ENCODE data around the gene ASCL4.
"Not testable (repeated sequence)": the region's sequence is repeated elsewhere in the genome, so short reads cannot be mapped to it uniquely, and the experiment has no call there.

Gene ASCL4, protein sequence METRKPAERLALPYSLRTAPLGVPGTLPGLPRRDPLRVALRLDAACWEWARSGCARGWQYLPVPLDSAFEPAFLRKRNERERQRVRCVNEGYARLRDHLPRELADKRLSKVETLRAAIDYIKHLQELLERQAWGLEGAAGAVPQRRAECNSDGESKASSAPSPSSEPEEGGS
- 0 reads per million in 2 experiments for total RNA-seq

DNA sequence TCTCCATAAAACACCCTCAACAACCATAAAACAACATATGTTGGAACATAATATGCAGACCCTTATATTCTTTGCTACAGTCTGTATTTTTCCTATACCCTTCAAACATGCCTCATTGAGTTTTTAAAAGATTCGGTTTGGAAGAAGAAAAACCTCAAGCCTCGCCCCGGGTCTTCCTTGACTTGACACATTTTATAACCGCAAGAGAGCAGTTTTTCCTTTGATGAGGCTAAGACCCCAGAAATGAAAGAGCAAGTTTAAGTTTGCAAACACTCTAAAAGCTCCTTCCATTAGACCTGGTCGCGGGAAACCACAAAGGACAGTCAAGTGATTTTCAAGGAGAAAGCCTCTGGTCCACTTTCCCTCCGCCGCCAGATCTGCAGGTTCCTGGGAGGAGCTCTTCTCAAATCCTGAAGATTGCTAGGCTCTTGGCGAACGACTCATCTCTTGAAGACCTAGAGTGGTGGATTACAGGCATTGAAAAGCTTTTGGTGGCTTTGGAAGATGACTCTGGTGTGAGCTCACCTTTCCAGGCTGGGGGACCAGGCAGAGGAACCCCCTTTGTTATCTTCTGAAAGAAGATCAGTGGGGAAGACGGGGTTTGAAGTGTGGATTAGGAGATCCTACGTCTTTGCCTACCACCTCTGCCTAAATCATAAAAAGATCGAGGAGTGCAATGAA lies at the start of gene ASCL4:
Gene ASCL4, plus strand, starts transcription at position 356 of the 681 bp plus-strand sequence. CDS start 515 bp downstream, outside the sequence.
- DNase-seq (ENCODE audit: low read depth) = no peak

DNA sequence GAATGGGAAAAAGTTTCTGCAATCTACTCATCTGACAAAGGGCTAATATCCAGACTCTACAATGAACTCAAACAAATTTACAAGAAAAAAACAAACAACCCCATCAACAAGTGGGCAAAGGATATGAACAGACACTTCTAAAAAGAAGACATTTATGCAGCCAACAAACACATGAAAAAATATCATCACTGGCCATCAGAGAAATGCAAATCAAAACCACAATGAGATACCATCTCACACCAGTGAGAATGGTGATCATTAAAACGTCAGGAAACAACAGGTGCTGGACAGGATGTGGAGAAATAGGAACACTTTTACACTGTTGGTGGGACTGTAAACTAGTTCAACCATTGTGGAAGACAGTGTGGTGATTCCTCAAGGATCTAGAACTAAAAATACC lies 47.2 kb upstream of the ASCL4 start:
- not testable (repeated sequence) for DNase-seq (ENCODE audit: low read depth)

DNA sequence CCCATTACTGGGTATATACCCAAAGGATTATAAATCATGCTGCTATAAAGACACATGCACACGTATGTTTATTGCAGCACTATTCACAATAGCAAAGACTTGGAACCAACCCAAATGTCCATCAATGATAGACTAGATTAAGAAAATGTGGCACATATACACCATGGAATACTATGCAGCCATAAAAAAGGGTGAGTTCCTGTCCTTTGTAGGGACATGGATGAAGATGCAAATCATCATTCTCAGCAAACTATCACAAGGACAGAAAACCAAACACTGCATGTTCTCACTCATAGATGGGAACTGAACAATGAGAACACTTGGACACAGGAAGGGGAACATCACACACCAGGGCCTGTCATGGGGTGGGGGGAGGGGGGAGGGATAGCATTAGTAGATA lies 46.8 kb upstream of the ASCL4 start:
- not testable (repeated sequence) for DNase-seq (ENCODE audit: low read depth)

DNA sequence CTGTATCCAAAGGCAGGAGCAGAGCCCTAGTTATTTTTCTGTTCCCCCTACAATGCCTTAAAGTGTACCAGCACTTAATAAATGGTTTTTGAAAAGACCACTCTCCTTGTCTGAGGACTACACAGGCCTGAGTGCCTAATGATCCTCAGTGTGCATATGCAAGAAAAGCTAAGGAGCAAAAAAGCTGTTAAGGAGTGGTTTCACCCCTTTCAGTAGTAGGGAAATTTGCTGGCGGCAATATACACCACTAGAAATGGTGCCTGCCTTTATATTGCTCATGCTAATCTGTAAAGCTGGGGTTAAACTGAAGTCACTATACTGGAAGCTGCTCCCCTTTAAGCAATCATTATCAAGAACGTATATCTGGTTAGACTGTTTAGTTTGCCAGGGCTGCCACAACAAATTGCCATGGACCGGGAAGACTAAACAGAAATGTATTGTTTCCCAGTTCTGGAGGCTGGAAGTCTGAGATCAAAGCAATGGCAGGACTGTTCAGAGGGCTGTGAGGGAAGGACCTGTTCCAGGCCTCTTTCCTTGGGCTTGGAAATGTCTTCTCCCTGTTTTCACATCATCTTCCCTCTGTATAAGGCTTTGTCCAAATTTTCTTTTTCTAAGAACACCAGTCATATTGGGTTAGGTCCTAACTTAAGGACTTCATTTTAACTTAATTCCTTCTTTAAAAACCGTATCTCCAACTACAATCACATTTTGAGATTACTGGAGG lies 43.7 kb upstream of the ASCL4 start:
- DNase-seq (ENCODE audit: low read depth) = no peak

DNA sequence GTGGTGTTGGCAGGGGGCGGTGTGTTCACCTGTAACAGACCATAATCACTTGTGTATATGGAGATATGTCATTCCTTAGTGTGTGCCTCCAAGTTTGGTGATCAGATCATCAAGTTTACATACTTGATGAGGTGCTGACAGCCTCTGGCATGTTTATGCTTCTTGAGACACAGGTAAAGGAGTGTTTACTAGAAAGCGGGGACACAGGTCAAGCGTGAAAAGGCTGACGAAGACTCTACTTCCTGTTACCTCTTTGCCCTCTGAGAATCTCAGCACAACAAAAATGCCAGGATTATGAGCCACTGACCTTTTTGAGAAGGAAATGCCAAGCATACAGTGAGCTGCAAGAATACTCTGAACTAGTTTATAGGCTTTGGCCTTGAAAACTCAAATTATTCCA lies 43.1 kb upstream of the ASCL4 start:
- no peak for DNase-seq (ENCODE audit: low read depth)

DNA sequence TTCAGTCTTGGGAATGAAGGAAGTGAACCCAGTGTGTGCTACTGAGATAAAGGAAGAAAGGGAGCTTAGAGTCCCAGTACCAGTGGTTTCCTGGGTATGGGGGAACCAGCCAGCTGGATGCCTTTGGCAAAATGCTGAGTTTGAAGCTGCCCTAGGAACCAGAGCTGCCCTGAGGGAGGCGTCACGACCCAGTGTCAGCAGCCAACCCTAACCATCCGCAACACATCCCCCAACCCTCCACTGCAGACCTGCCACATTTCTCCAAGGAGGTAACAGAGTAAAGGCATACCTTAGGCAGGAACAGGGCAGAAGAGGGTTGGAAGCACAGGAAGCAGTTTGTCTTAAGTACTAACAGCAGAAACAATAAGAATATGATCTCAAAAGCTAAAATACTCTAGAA lies 42.1 kb upstream of the ASCL4 start:
- no peak for DNase-seq (ENCODE audit: low read depth)

DNA sequence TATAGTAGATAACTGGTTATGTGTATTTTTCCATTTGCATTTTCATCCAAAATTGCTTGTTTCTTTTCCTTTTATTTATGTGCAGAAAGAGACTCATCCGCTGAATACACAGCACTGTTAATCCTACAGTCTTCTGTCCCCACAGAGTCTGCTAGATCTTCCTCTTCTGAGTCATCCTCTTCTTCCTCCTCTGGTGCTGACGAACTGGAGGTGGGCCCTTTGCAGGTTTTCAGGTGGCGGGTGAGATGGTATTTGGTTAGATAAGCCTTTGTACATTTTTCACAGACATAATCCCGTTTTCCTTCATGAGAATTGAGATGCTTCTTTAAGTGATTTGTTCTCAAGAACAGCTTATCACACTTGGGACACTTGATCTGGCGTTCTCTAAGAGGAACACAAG lies 40.4 kb upstream of the ASCL4 start:
- DNase-seq (ENCODE audit: low read depth) = no peak

DNA sequence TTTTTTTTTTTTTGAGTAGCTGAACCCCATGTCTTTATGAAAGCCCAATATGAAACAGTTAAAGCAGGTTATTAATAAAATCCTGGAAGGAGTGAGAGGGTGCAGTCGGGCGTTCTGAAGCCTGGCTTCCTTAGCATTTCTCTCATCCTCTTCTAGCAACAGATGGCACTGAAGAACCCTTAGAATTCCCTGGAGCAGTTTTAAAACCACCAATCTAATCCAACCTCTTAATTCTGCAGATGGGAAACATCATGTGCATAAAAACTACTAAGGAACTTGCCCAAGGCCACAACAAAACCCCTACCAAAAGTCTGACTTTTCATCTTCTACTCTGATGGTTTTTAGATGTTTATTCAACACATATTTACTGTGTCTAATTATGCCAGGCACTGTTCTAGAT lies 38.7 kb upstream of the ASCL4 start:
- DNase-seq (ENCODE audit: low read depth) = no peak

DNA sequence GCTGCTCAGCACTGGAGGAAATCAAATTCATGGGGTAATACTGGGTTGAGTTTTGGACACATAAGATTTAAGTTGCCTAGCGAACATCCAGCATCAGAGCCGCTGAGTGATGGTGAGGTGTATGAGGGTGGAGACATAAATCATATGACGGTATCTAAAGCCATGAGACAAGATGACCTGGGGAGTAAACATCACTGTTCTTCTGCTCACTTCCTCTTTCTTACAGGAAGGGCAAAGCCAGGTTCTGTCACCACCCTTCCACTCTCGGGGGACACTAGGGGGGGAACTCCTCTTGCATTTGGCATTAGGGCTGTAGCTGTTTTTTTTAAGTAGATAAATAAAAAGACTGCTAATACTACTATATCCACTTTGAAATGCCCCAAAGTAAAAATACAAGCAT lies 37.6 kb upstream of the ASCL4 start:
- no peak for DNase-seq (ENCODE audit: low read depth)

DNA sequence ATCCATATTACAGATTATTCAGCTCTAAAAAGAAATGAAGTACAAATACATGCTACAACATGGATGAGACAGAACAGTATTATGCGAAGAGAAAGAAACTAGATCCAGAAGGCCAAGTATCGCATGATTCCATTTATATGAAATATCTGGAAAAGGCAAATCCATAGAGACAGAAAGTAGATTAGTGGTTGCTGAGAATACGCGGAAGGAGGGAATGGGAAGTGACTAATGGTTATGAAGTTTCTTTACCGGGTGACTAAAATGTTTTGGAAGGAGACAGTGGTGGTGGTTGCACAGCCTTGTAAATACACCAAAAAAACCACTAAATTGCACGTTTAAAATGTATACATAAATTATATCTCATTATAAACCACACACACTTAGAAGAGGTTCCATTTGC lies 26.0 kb upstream of the ASCL4 start:
- DNase-seq (ENCODE audit: low read depth) = no peak

DNA sequence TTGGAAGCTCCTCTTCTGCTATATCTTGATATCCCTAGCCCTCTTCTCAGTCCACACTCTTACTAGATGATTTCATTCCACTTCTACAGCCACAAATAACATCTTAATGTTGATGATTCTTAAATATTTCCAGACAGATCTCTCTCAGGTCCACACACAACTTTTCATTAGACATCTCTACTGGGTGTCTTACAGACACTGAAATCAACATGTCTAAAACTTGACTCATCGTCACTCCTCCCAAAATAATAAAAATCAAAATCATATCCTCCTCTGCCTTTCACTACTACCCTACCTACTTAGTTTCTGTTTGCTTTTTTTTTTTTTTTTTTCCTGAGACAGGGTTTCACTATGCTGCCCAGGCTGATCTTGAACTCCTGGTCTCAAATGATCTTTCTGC lies 25.4 kb upstream of the ASCL4 start:
- DNase-seq (ENCODE audit: low read depth) = no peak

DNA sequence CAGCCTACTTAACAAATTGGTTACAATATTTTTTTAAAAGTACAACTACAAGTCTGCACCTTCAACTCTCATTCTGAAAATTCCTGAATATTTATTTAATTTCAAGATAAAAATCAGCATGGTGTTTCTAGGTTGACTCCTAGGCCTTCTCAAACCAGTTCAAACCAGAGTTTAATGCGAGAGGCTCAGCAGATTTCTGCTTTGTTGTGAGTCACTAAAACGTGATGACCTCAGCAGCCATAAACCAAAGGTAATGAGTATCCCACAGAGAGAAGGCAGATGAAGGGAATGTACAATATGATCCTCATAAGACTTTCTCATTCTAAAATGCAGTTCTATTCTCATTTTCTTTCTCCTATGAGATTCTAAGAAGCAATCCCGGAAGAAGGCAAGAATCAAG lies 15.1 kb upstream of the ASCL4 start:
- peak; percentile 2 for DNase-seq (ENCODE audit: low read depth)

DNA sequence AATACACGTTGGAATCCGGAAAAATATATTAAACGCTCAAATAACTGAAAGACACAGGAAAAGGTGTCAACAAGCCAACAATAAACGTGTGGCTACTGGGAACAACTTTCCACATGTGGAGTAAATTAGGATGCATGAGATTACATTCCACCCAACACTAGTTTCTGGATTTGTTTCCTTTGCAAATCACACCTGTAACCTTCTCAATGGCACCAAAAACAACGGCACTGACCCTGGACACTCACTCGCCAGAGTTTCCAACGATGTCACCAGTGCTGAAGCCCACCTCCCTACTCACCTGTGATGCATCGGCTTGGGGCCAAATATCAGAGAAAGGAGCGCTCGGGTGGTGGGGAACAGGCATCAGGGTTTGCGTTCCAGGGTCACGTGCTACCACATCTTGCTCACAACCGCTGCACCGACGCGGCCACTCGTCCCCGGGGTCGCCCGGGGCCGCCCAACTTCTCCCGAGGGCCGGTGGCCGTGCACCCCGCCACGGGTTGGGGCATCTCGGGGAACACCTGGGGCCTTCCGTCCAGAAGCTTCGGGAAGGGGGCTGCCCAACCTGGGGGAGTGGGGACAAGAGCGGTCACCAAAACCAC lies 14.2 kb upstream of the ASCL4 start:
- DNase-seq (ENCODE audit: low read depth) = peak; percentile 12

DNA sequence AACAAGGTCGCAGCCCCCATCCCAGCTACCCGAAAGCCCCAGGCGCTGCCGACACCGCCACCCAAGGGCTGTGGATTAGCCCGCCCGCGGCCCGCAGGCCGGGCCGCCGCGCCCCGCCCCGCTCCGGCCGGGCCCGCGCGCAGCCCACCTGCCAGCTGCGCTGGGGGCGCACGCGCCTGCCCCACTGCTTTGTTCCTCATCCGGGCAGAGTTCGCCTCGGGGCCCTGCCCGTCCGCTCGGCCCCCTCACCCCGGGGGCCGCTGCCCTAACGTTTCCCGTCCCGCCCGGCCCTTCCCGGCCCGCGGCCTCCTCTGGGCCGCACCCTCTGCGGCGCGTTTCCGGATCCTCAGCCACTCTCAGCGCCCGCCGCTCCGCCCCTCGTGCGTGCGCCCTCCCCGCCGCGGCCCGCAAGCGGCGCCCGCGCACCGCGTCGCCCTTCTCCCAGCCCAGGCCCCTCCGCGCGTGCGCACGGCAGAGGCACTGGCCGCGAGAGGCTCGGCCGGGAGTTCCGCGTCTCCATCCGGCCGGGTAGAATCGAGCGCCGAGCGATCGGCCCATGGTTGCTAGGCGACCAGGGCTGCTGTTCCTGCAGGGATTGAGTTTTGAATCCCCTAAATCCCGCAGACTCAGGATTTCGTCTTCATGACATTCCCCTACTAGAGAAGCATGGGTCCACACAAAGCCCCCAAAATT lies 13.5 kb upstream of the ASCL4 start, which contains the start of gene PRDM4:
Gene PRDM4, minus strand, starts transcription at position 329 of the 693 bp plus-strand sequence. CDS start 622 bp downstream, outside the sequence.
- DNase-seq (ENCODE audit: low read depth) = peak; percentile 85

DNA sequence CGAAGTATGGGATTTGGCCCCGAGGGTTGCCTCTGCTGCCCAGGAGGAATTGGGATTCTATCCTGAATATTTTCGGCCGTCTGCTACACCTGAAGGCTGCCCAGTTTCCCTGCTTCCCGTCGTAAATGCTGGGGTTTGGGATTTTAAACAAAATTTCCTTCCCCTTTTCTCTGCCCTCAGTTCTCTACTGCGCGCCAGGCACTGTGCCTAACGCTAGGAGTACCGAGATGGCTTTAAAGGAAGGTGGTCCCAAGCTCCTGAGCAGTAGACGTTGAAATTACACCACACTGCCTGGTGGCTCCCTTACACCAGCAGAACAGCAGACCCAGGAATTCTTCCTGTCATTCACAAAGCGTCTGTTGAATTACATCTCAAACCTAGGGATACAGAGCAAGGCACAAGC lies 13.0 kb upstream of the ASCL4 start:
- DNase-seq (ENCODE audit: low read depth) = no peak

DNA sequence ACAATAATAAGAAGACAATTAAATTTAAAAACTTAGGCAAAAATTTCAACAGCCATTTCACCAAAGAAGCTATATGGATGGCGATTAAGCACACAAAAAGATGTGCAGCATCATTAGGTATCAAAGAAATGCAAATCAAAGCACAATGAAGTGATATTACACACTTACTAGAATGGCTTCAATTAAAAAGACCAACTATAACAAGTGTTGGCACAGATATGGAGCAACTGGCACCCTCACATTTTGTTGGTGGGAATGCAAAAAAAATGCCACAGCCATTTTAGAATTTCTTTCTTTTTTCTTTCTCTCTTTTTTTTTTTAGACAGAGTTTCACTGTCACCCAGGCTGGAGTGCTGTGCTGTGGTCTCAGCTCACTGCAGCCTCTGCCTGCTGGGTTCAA lies 11.6 kb upstream of the ASCL4 start:
- DNase-seq (ENCODE audit: low read depth) = no peak

DNA sequence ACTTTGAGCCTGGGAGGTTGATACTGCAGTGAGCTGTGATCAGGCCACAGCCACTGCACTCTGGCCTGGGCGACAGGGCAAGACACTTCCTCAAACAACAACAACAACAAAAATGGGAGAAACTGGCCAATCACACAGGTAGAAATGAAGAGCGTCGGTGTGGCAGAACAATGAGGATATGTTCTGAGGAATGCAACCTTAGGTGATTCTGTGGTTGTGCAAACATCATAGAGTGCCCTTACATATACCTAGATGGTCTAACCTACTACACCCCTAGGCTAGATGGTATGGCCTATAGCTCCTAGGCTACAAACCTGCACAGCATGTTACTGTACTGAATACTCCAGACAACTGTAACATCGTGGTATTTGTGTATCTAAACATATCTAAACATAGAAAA lies 9.9 kb upstream of the ASCL4 start:
- no peak for DNase-seq (ENCODE audit: low read depth)

DNA sequence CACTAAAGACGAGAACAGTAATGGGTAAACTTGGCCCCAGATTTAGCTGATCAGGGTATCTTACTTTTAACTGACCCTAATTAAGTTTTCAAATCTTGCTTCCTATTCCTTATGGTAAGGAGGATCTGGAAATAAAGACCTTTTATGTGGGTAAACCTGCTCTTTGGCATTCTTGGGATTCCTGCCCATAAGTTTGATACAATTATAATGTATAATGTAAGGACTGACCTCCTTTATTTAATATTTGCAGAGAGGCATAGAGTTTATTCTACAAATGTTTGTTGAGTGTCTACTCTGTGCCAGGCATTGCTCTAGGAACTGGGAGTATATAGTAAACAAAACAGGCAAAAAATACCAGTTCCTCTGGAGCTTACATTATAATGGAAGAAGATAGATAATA lies 9.2 kb upstream of the ASCL4 start:
- no peak for DNase-seq (ENCODE audit: low read depth)

DNA sequence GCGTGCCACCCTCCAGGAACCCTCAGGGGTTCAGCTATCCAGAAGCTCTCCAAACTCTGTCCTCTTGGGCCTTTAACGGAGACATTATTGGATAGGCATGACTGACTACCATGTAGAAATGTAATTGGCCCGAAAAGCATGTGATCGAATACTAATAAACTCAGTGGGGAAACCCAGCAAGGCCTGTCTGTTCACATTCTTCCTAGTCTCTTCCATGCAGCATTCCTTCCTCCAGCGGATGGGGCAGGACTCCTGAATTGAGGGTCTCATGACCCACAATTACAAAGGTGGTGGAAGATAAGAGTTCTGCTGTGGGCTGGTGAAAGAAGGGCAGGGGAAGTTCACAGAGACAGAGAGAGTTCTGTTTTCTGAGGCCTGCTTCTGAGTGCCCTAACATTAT lies 7.0 kb upstream of the ASCL4 start:
- DNase-seq (ENCODE audit: low read depth) = no peak

DNA sequence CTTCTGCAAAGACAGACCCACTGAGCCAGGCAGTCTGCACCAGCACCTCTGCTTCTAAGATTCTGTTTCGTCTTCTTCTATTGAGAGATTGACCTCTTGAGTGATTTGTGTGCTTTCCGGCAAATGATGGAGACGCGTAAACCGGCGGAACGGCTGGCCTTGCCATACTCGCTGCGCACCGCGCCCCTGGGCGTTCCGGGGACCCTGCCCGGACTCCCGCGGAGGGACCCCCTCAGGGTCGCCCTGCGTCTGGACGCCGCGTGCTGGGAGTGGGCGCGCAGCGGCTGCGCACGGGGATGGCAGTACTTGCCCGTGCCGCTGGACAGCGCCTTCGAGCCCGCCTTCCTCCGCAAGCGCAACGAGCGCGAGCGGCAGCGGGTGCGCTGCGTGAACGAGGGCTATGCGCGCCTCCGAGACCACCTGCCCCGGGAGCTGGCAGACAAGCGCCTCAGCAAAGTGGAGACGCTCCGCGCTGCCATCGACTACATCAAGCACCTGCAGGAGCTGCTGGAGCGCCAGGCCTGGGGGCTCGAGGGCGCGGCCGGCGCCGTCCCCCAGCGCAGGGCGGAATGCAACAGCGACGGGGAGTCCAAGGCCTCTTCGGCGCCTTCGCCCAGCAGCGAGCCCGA lies 703 bp downstream of the ASCL4 start:
- no peak for DNase-seq (ENCODE audit: low read depth)

DNA sequence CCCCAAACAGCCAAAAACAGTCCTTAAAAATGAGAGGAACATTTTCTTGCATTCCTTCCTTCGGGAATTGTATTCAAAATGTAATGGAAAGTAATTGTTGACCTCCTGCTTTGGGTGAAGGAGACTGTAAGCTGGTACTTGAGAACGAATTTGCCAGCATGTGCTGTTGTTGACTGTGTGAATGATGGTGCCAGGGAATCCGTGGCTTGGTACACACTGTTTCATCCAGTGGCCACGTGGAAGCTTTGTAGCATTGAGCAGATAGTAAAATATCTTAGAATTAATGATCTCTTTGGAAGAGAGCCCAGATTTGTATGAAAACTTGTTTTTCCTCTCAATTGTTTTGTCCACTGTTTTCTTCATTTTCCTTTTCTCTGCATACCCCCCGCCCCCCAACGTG lies 1.7 kb downstream of the ASCL4 start:
- DNase-seq (ENCODE audit: low read depth) = no peak

All from T follicular helper cell (primary cell).